CD14-positive monocyte (primary cell): ENCODE data around the gene CCNJL. TPM values are rescaled to one million over a fixed set of nuclear protein-coding genes. Genes with fewer than 3 reads are reported as not detected.

Experiments
- DNase-seq, 3 donors: peaks; one replicate each; pipeline ENCODE4 v3.0.0-alpha.2; 2011 to 2022
- H2AFZ ChIP-seq: 2 replicates; pipeline ENCODE4 v1.6.0; 2012; ENCODE audit warnings: mild to moderate bottlenecking, low read depth, low read length, inconsistent platforms; ENCODE audit not compliant: insufficient read depth, poor library complexity, severe bottlenecking
- H3K27ac ChIP-seq, 2 donors: 1 replicate in 1 of 2; 2 replicates in 1 of 2; pipeline ENCODE4 v1.5.1; 2012 to 2013; ENCODE audit warnings: low read length in 2 of 2, control low read depth in 1 of 2, inconsistent platforms in 1 of 2, low read depth in 1 of 2, mild to moderate bottlenecking in 1 of 2
- H3K27me3 ChIP-seq, 2 donors: one replicate each; pipeline versions ENCODE4 v1.6.0 to v1.6.1; 2011 to 2013; ENCODE audit warnings: low read length in 2 of 2; ENCODE audit not compliant: control insufficient read depth in 2 of 2, insufficient read depth in 2 of 2
- H3K36me3 ChIP-seq, 2 donors: replicated peaks in 1 of 2; 1 replicate in 1 of 2; 2 replicates in 1 of 2; pipeline versions ENCODE4 v1.5.1 to v1.6.1; 2012 to 2013; ENCODE audit warnings: low read length in 2 of 2, control low read depth in 1 of 2, inconsistent platforms in 1 of 2, mild to moderate bottlenecking in 1 of 2; ENCODE audit not compliant: insufficient read depth in 2 of 2, control insufficient read depth in 1 of 2
- H3K4me1 ChIP-seq, 2 donors: 1 replicate in 1 of 2; 2 replicates in 1 of 2; pipeline versions ENCODE4 v1.5.1 to v1.6.1; 2012 to 2013; ENCODE audit warnings: low read length in 2 of 2, control low read depth in 1 of 2, inconsistent platforms in 1 of 2, mild to moderate bottlenecking in 1 of 2, moderate library complexity in 1 of 2; ENCODE audit not compliant: insufficient read depth in 2 of 2, control insufficient read depth in 1 of 2
- H3K4me2 ChIP-seq: replicated peaks from 2 replicates; pipeline ENCODE3; 2012; ENCODE audit warnings: low read length, moderate library complexity, mild to moderate bottlenecking; ENCODE audit not compliant: poor library complexity, severe bottlenecking; ENCODE audit errors: extremely low read depth
- H3K4me3 ChIP-seq, 3 experiments: fragments of 200-600 bp in 1 of 3; sonication (generic) in 1 of 3; replicated peaks in 1 of 3; 1 replicate in 2 of 3; 2 replicates in 1 of 3; pipeline ENCODE4 v1.5.1; 2011 to 2013; ENCODE audit warnings: low read length in 3 of 3, mild to moderate bottlenecking in 3 of 3, control low read depth in 2 of 3, low read depth in 2 of 3, inconsistent platforms in 1 of 3, moderate library complexity in 1 of 3
- H3K79me2 ChIP-seq: 2 replicates; pipeline ENCODE4 v1.6.0; 2012; ENCODE audit warnings: mild to moderate bottlenecking, control low read depth, inconsistent platforms, low read length, moderate library complexity; ENCODE audit not compliant: insufficient read depth
- H3K9ac ChIP-seq: 2 replicates; pipeline ENCODE4 v1.6.0; 2017; ENCODE audit warnings: low read length, mild to moderate bottlenecking; ENCODE audit not compliant: insufficient read depth, poor library complexity, severe bottlenecking
- H3K9me3 ChIP-seq, 2 donors: replicated peaks in 1 of 2; 1 replicate in 1 of 2; 2 replicates in 1 of 2; pipeline versions ENCODE4 v1.5.1 to v1.6.1; 2012 to 2013; ENCODE audit warnings: low read length in 2 of 2, control low read depth in 1 of 2; ENCODE audit not compliant: control insufficient read depth in 1 of 2, insufficient read depth in 1 of 2
- H4K20me1 ChIP-seq: 2 replicates; pipeline ENCODE4 v1.6.0; 2012; ENCODE audit warnings: mild to moderate bottlenecking, low read length, control low read depth, moderate library complexity; ENCODE audit not compliant: insufficient read depth
- H3K27ac Mint-ChIP-seq, 7 donors: one replicate each; pipeline ENCODE4 v1.8.0; 2020; ENCODE audit warnings: mild to moderate bottlenecking in 7 of 7, mixed read lengths in 7 of 7, moderate library complexity in 6 of 7, inconsistent platforms in 2 of 7
- H3K27me3 Mint-ChIP-seq, 3 donors: one replicate each; pipeline ENCODE4 v1.8.0; 2021 to 2022; ENCODE audit warnings: low read depth in 3 of 3, mild to moderate bottlenecking in 3 of 3, mixed read lengths in 3 of 3, moderate library complexity in 3 of 3, inconsistent platforms in 1 of 3
- H3K36me3 Mint-ChIP-seq, 2 donors: one replicate each; pipeline ENCODE4 v1.8.0; 2020; ENCODE audit warnings: mixed read lengths in 2 of 2, inconsistent platforms in 1 of 2, mild to moderate bottlenecking in 1 of 2
- H3K4me1 Mint-ChIP-seq: one replicate; pipeline ENCODE4 v1.8.0; 2020; ENCODE audit warnings: mild to moderate bottlenecking, mixed read lengths
- H3K4me3 Mint-ChIP-seq, 2 donors: one replicate each; pipeline ENCODE4 v1.8.0; 2020; ENCODE audit warnings: mild to moderate bottlenecking in 2 of 2, mixed read lengths in 2 of 2, moderate library complexity in 1 of 2
- H3K9me3 Mint-ChIP-seq, 7 donors: one replicate each; pipeline ENCODE4 v1.8.0; 2020 to 2022; ENCODE audit warnings: mixed read lengths in 7 of 7, mild to moderate bottlenecking in 6 of 7, moderate library complexity in 6 of 7, inconsistent platforms in 2 of 7
- CTCF ChIP-seq: fragments of 200-600 bp; IDR thresholded peaks from one replicate; pipeline ENCODE4 v1.8.0; 2022; ENCODE audit warnings: antibody characterized with exemption, mild to moderate bottlenecking
- WGBS: methylation state at CpG from one replicate; pipeline ENCODE4 v1.1.5; 2013; ENCODE audit warnings: missing lambda C conversion rate; ENCODE audit not compliant: insufficient coverage; 5-methylcytosine and 5-hydroxymethylcytosine counted together
- intact Hi-C, 2 donors: fragments of 100-400 bp; cut with micrococcal nuclease; formaldehyde crosslinking; loops; one replicate each; pipeline versions ENCODE4 v1.15.0 to v1.15.1; 2023
- polyA plus RNA-seq, 3 donors: library from polyadenylated mRNA; depleted of rRNA in 1 of 3; unstranded in 2 of 3; stranded (reverse) in 1 of 3; fragments of 300-500 nt in 2 of 3; fragments of >200 nt in 1 of 3; fragmentation: Illumina TruSeq in 2 of 3; gene quantifications; 1 replicate in 2 of 3; 2 replicates in 1 of 3; pipeline ENCODE4 v1.2.3, GENCODE V29; 2012 to 2021

Gene CCNJL
- polyA plus RNA-seq, 3 donors: 0.03 TPM; not detected in 2

GRCh38 chr5:160325716-160326115, 13.4 kb upstream of the CCNJL start:
- no peak overlapping the region for H3K4me3 Mint-ChIP-seq
- WGBS: no CpG with 5 or more reads among the region's 2 CpGs
- Histone ChIP-seq H3K4me3 (no peak overlapping the region), H3K9ac (no peak overlapping the region), H4K20me1 (no peaks in the 10 kb centered on the region), H3K27me3 (no peaks in the 10 kb centered on the region), H3K9me3 (no peaks in the 10 kb centered on the region), H3K79me2 (no peaks in the 10 kb centered on the region), H3K4me2 (no peak overlapping the region), H3K27ac (no peak overlapping the region), H3K4me1 (peaks cover 8 to 19% of the 10 kb centered on the region in 2 donors), H2AFZ (no peak overlapping the region), H3K36me3 (no peaks in the 10 kb centered on the region)
- no peak for TF ChIP-seq CTCF
- H3K4me1 Mint-ChIP-seq: peaks cover 17% of the 10 kb centered on the region
- H3K9me3 Mint-ChIP-seq: no peaks in the 10 kb centered on the region
- intact Hi-C loops: no loop called here
- H3K27ac Mint-ChIP-seq: no peak overlapping the region
- DNase-seq: no peak
- peaks cover 5 to 10% (median 6%) of the 10 kb centered on the region in 3 donors for H3K27me3 Mint-ChIP-seq
- no peaks in the 10 kb centered on the region for H3K36me3 Mint-ChIP-seq

GRCh38 chr5:160324886-160325285, 12.5 kb upstream of the CCNJL start:
- no peaks in the 10 kb centered on the region for H3K79me2 ChIP-seq
- H3K4me1 Mint-ChIP-seq: peaks cover 17% of the 10 kb centered on the region
- no peak overlapping the region for H3K4me2 ChIP-seq
- H3K27ac Mint-ChIP-seq: peak overlapping the region in 1 of 7 donors; percentile 67
- peaks cover 8 to 19% of the 10 kb centered on the region in 2 donors for H3K4me1 ChIP-seq
- no peaks in the 10 kb centered on the region for H3K9me3 ChIP-seq
- no peak overlapping the region for H2AFZ ChIP-seq
- H3K9me3 Mint-ChIP-seq: no peaks in the 10 kb centered on the region
- H3K9ac ChIP-seq: no peak overlapping the region
- no peaks in the 10 kb centered on the region for H3K36me3 ChIP-seq
- H3K4me3 ChIP-seq: no peak overlapping the region
- no peaks in the 10 kb centered on the region for H3K36me3 Mint-ChIP-seq
- no peak overlapping the region for H3K27ac ChIP-seq
- no peak overlapping the region for H3K4me3 Mint-ChIP-seq
- 0% methylated on average over 1 of the region's 2 CpGs for WGBS
- H3K27me3 Mint-ChIP-seq: peaks cover 1 to 6% (median 5%) of the 10 kb centered on the region in 3 donors
- H4K20me1 ChIP-seq: no peaks in the 10 kb centered on the region
- no peaks in the 10 kb centered on the region for H3K27me3 ChIP-seq
- no peak for TF ChIP-seq CTCF
- intact Hi-C loops: loop anchor here in 1 of 2 donors (5.0 kb wide), 1 partner anchor 58 kb away; no protein-coding TSS in a partner anchor
- DNase-seq: peak in 1 of 3 donors; percentile 6
